Body of pancreas (tissue), 4 donors: ENCODE results near the gene GLDN. TPM values are rescaled to one million over a fixed set of nuclear protein-coding genes. Genes with fewer than 3 reads are reported as not detected.
A peak's percentile ranks its signal among the peaks of the same experiment; 100 is the strongest.

Experiments used
- ATAC-seq: fragments of 150-250 bp; one replicate; pipeline ENCODE4 v1.9.1; 2016
- DNase-seq, 4 donors: peaks; one replicate each; pipeline ENCODE4 v3.0.0-alpha.2; 2019
- H3K27ac ChIP-seq, 4 donors: fragments of 200-600 bp; sonication (generic); 1 replicate in 3 of 4; 2 replicates in 1 of 4; pipeline versions ENCODE4 v1.5.1 to v1.6.1; 2016 to 2019; ENCODE audit warnings: mild to moderate bottlenecking in 1 of 4, mixed read lengths in 1 of 4, moderate library complexity in 1 of 4
- H3K27me3 ChIP-seq, 2 donors: fragments of 200-600 bp; sonication (generic); one replicate each; pipeline ENCODE4 v1.6.0; 2016; ENCODE audit warnings: mild to moderate bottlenecking in 1 of 2
- H3K36me3 ChIP-seq, 2 donors: fragments of 200-600 bp; sonication (generic); replicated peaks in 1 of 2; 2 replicates each; pipeline ENCODE4 v1.5.1; 2016; ENCODE audit warnings: low read depth in 2 of 2; ENCODE audit not compliant: insufficient read depth in 1 of 2
- H3K4me1 ChIP-seq: fragments of 200-600 bp; sonication (generic); one replicate; pipeline ENCODE4 v1.6.0; 2016
- H3K4me3 ChIP-seq, 2 donors: fragments of 200-600 bp; sonication (generic); 1 replicate in 1 of 2; 2 replicates in 1 of 2; pipeline ENCODE4 v1.5.1; 2016 to 2019
- H3K9me3 ChIP-seq, 3 donors: fragments of 200-600 bp; sonication (generic); 1 replicate in 2 of 3; 2 replicates in 1 of 3; pipeline ENCODE4 v1.5.1; 2016
- CTCF ChIP-seq, 7 experiments: fragments of 450-650 bp in 4 of 7; fragments of 200-600 bp in 3 of 7; sonication (generic) in 3 of 7; IDR thresholded peaks; one replicate each; pipeline ENCODE4 v1.5.1; 2016 to 2019; ENCODE audit warnings: antibody characterized with exemption in 7 of 7
- POLR2A ChIP-seq, 3 donors: fragments of 450-650 bp; IDR thresholded peaks; one replicate each; pipeline ENCODE4 v1.6.1; 2016; ENCODE audit warnings: antibody characterized with exemption in 3 of 3, mild to moderate bottlenecking in 2 of 3
- WGBS, 2 donors: methylation state at CpG; one replicate each; pipeline ENCODE4 v1.1.5; 2017; 5-methylcytosine and 5-hydroxymethylcytosine counted together
- intact Hi-C: fragments of 100-400 bp; cut with DNase I; formaldehyde crosslinking; loops from one replicate; pipeline ENCODE4 v1.15.1; 2023
- total RNA-seq, 2 donors: library from RNA; depleted of rRNA; stranded (reverse); fragments of >200 nt; gene quantifications; one replicate each; pipeline ENCODE4 v1.1.0, GENCODE V29; 2016

The GLDN gene
- total RNA-seq, 2 donors from 2014 or later: 2.6 to 5.6 TPM

GRCh38 chr15:51321316-51321715 lies 20.1 kb upstream of the GLDN start:
- 64 to 74% methylated on average over 4 of the region's 4 CpGs for WGBS, 2 donors
- DNase-seq (no peak), ATAC-seq (no peak)

GRCh38 chr15:51322621-51323296 lies 18.7 kb upstream of the GLDN start:
- H3K27ac ChIP-seq: peak overlapping the region in 1 of 4 donors; percentile 31
- H3K4me3 ChIP-seq: no peak overlapping the region
- H3K4me1 ChIP-seq: no peaks in the 10 kb centered on the region
- TF ChIP-seq CTCF (IDR thresholded peaks at IDR 0.05) (no peak), POLR2A (IDR thresholded peaks at IDR 0.05) (no peak)
- intact Hi-C loops: no loop called here
- no peaks in the 10 kb centered on the region for H3K27me3 ChIP-seq
- no peaks in the 10 kb centered on the region for H3K36me3 ChIP-seq
- DNase-seq (peak in 3 of 4 donors; percentile 16 to 63 (median 44)), ATAC-seq (no peak)
- WGBS, 2 donors: 73 to 94% methylated on average over 1 of the region's 1 CpG
- no peaks in the 10 kb centered on the region for H3K9me3 ChIP-seq

More at GRCh38 chr15:51321316-51321715, 20.1 kb upstream of the GLDN start:
- intact Hi-C loops: no loop called here
- Histone ChIP-seq H3K4me1 (no peaks in the 10 kb centered on the region), H3K27ac (no peak overlapping the region), H3K4me3 (no peak overlapping the region), H3K9me3 (no peaks in the 10 kb centered on the region), H3K27me3 (no peaks in the 10 kb centered on the region), H3K36me3 (no peaks in the 10 kb centered on the region)
- no peak for TF ChIP-seq POLR2A (IDR thresholded peaks at IDR 0.05)
- TF ChIP-seq CTCF (IDR thresholded peaks at IDR 0.05): no peak

- intact Hi-C loops: no loop called here
- TF ChIP-seq POLR2A (IDR thresholded peaks at IDR 0.05) (no peak), CTCF (IDR thresholded peaks at IDR 0.05) (no peak)
- ATAC-seq: no peak
- Histone ChIP-seq H3K36me3 (no peaks in the 10 kb centered on the region), H3K27me3 (no peaks in the 10 kb centered on the region), H3K9me3 (no peaks in the 10 kb centered on the region), H3K4me1 (no peaks in the 10 kb centered on the region), H3K27ac (no peak overlapping the region), H3K4me3 (no peak overlapping the region)
- 81 to 87% methylated on average over 7 of the region's 7 CpGs for WGBS, 2 donors
- no peak for DNase-seq
These were observed 17.7 kb upstream of the GLDN start for GRCh38 chr15:51323749-51324148.

- Histone ChIP-seq H3K4me3 (no peak overlapping the region), H3K9me3 (no peaks in the 10 kb centered on the region), H3K36me3 (no peaks in the 10 kb centered on the region), H3K27ac (no peak overlapping the region), H3K4me1 (no peaks in the 10 kb centered on the region), H3K27me3 (no peaks in the 10 kb centered on the region)
- intact Hi-C loops: no loop called here
- ATAC-seq: no peak
- DNase-seq: no peak
- 82 to 92% methylated on average over 3 of the region's 3 CpGs for WGBS, 2 donors
- no peak for TF ChIP-seq CTCF (IDR thresholded peaks at IDR 0.05)
These were observed 16.3 kb upstream of the GLDN start for GRCh38 chr15:51325167-51325566.

- DNase-seq (no peak), ATAC-seq (no peak)
- H3K4me1 ChIP-seq: no peaks in the 10 kb centered on the region
- no peak overlapping the region for H3K27ac ChIP-seq
- no peaks in the 10 kb centered on the region for H3K36me3 ChIP-seq
- TF ChIP-seq CTCF (IDR thresholded peaks at IDR 0.05) (no peak), POLR2A (IDR thresholded peaks at IDR 0.05) (no peak)
- H3K4me3 ChIP-seq: no peak overlapping the region
- no peaks in the 10 kb centered on the region for H3K9me3 ChIP-seq
- 95 to 100% methylated on average over 2 of the region's 2 CpGs for WGBS, 2 donors
- intact Hi-C loops: no loop called here
- H3K27me3 ChIP-seq: no peaks in the 10 kb centered on the region
These were observed 14.4 kb upstream of the GLDN start for GRCh38 chr15:51327081-51327480.
